GM18517 (cell line): ENCODE results near the gene HIP1.
"Not testable (repeated sequence)": the region's sequence is repeated elsewhere in the genome, so short reads cannot be mapped to it uniquely, and the experiment has no call there.

ENCODE experiments used
- ATAC-seq: cut with Tn5 transposase; IDR thresholded peaks from one replicate; pipeline ENCODE4 v1.9.1; 2021; ENCODE audit warnings: mild to moderate bottlenecking, moderate library complexity; ENCODE audit not compliant: unreplicated experiment

Gene HIP1

DNA sequence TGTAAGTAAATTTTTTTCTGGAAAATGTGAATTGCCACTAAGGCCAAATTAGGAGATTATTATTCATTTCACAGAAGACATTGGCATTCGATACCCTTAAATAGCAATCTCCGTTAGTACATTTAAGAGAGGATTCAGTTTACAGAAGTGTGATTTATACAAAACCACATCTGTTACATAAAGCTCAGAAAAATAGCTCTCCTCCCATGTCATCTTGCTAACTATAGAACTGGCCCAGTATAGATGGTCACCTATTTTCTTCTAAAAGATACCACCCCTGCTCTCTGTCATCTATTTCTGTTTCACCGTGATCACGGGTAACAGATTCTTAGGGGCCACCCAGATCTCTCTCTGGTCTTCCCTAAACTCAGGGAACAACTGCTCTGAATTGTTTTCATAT is 119.1 kb downstream of the HIP1 start:
- no peak for ATAC-seq

DNA sequence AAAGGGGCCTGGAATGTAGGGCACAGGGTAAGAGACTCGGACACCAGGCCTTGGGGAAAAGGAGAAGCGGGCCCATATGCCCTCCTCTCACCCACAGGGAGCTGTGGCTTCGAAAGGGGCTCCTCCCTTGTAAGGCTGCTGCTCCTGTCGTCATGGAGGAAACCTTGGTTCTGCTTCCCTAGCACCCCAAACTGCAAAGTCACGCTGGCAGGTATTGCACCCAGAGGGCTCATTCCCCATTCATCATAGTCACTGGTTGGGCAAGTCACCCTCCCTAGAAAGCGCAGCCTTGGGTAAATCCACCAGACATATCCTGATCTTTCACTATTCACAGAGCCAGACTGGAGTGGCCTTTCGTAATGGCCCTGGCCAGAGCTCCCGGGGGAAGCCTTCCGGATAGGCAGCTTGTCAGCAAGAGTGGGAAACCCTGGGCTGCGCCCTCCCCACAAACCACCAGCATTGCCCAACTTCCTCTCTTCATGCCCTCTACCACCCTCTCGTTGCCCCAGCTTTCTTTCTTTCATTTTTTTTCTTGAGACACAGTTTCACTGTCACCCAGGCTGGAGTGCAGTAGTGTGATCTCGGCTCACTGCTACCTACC is 121.0 kb downstream of the HIP1 start:
- ATAC-seq, result peak; percentile 58

DNA sequence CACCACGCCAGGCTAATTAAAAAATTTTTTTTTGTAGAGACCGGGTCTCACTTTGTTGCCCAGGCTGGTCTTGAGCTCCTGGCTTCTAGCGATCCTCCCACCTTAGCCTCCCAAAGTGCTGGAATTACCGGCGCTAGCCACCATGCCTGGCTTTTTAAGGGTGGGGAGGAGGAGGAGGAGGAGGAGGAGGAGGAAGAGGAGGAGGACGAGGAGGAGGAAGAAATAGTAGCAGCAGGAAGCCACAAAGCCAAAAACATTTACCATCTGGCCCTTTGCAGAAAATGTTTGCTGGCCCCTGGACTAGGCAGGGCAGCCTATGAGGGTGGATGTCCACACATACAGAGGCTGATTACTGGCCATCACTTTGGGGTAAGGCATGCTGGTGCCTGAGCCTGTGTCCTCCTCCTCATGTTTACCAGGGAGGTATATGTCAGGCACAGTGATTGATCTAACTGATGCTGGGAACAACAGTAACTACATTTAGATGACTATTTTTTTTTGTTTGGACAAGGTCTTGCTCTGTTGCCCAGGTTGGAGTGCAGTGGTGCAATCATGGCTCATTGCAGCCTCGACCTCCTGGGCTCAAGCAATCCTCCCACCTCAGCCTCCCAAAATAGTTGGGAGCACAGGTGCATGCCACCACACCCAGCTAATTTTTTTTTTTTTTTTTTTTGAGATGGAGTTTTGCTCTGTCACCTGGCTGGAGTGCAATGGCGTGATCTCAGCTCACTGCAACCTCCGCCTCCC is 122.1 kb downstream of the HIP1 start:
- no peak for ATAC-seq

DNA sequence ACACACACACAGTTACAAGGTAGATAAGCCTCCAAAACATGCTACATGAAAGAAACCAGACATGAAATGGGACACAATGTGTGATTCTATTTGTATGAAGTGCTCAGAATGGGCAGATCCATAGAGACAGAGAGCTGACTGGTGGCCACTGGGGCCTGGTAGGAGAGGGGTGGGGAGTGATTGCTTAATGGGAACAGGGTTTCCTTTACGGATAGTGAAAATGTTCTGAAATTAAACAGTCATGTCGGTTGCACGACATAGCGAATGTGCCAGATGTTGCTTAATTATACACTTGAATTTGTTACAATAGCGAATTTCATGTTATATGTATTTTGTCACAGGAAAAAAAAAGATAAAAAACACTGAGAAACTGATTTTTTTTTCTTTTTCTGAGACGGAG is 124.3 kb downstream of the HIP1 start:
- no peak for ATAC-seq

DNA sequence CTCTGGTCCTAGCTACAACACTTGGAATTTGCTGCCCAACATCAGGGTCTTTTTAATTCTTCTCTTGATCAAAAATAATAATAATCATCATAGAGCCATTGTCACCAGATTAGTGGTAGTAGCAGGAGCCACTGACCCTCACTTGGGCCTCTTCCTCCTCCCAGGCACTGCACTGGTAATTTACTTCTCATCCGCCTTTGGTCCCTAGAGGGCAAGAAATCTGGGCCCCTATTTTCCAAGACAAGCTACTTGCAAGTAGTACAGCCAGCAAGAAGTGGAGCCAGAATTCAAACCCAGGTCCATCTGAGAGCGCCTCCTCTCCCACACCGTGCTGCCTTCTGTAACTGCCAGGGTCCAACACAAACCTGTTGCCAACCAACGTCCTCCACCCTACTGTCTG is 125.4 kb downstream of the HIP1 start:
- no peak for ATAC-seq

DNA sequence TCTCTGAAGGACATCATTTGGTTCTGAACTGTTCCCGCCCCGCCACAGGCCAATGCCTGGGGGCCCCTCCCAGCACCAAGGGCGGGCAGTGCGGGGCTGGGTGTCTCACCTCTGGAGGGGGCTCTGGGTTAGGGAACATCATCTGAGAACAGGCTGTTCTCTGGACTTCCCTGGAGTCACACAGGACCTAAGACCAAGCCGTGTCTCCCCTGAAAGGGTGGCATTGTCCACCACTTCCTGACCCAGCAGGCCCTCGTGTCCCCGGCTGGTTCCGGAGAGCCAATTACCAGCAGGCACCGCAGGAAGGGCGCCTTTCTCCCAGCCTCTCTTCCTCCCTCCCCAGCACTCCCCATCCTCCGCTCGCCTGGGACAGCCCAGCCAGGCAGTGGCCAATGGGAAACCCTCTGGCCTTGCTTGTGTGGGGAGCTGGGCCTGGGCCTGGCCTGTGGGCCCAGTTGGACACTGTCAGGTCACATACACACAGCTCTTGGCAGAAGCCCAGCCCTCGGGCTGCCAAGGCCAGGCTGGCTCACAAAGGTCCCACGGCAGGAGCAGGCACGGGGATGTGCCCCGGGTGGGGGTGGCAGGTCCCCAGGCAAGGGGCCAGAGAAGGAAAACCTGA is 127.1 kb downstream of the HIP1 start:
- no peak for ATAC-seq

DNA sequence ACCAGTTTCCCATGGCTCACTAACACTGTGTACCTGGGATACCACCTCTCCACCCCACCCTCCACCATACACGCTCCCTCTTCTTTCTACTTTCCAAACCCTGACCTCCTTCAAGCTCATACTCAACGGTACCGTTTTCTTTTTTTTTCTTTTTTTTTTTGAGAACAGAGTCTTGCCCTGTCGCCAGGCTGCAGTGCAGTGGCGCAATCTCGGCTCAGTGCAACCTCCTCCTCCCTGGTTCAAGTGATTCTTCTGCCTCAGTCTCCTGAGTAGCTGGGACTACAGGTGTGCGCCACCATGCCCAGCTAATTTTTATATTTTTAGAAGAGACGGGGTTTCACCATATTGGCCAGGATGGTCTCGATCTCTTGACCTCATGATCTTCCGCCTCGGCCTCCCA is 129.3 kb downstream of the HIP1 start:
- not testable (repeated sequence) for ATAC-seq

DNA sequence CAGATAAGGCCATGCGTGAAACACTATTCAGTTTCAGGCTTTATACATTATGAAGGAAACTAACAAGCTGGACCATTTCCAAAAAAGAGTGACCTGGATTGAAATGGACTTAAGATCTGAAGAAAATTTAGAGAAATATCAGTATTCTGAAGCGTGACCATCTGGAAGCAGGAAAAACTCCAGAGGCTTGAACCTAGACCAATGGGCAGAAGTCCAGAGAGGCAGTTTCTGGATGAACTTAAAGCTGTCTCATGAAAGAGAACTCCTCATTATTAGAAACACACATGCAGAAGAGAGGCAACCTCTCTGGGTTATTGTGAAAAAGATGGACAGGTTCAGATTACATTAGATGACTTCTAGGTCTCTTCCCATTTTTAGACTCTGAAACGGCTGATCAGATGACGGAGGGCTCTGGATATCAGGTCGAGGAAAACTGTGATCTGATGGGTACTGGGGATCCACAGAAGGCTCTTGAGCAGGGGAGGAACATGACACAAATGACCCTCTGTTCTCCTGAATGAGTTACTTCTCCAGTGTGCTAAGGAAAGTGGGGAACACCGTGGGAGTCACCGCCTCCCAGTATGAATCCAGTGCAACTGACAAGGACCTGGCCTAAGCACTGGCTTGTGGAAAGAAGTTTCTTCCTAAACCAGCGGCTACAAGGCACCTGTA is 130.2 kb downstream of the HIP1 start:
- ATAC-seq, result no peak

DNA sequence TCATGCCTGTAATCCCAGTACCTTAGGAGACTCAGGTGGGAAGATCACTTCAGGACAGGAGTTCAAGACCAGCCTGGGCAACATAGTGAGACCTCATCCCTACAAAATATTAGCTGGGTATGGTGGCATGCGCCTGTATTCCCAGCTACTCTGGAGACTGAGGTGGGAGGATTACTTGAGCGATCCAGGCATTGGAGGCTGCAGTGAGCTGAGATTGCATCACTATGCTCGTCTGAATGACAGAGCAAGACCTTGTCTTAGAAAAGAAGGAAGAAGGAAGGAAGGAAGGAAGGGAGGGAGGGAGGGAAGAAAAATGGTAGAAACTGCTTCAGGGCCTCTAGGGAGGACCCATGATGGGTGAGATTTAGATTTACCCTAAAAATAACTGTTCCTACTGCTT is 134.3 kb downstream of the HIP1 start:
- no peak for ATAC-seq

DNA sequence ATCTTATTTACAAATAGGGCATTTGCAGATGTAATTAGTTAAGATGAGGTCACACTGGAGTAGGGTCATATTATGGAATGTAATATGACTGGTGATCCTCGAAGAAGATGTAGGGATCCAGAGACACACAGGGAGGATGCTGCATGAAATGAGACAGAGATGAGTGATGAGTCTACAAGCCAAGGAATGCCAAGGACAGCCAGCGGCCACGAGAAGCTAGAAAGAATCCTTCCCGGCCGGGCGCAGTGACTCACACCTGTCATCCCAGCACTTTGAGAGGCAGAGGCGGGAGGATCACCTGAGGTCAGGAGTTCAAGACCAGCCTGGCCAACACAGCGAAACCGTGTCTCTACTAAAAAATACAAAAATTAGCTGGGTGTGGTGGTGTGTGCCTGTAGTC is 135.9 kb downstream of the HIP1 start:
- not testable (repeated sequence) for ATAC-seq

DNA sequence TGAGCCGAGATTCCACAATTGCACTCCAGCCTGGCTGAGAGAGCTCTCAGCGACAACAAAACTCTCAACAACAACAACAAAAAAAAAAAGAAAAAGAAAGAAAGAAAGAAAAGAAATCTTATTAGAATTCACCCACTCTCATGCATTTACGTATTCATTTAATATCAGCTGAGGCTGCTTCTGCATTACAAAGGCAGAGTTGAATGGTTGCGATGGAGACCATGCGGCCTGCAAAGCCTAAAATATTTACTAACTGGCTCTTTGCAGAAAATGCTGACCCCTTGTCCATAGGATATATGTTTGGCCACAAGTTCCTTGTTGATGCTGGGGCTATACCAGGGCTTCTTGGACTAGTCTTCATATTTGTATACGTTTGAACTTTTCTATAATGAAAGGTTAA is 137.2 kb downstream of the HIP1 start:
- ATAC-seq, result no peak

DNA sequence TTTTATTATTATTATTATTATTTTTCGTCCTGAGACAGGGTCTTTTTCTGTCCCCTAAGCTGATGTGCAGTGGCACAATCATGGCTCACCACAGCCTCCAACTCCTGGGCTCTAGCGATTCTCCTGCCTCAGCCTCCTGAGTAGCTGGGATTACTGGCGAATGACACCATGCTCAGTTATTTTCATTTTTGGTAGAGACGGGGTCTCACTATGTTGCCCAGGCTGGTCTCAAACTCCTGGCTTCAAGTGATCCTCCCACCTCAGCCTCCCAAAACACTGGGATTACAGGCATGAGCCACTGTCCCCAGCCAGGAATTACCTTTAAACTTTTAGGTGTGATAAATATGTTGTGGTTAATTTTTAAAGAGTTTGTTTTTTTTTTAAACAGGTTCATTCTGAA is 138.0 kb downstream of the HIP1 start:
- ATAC-seq, result not testable (repeated sequence)

DNA sequence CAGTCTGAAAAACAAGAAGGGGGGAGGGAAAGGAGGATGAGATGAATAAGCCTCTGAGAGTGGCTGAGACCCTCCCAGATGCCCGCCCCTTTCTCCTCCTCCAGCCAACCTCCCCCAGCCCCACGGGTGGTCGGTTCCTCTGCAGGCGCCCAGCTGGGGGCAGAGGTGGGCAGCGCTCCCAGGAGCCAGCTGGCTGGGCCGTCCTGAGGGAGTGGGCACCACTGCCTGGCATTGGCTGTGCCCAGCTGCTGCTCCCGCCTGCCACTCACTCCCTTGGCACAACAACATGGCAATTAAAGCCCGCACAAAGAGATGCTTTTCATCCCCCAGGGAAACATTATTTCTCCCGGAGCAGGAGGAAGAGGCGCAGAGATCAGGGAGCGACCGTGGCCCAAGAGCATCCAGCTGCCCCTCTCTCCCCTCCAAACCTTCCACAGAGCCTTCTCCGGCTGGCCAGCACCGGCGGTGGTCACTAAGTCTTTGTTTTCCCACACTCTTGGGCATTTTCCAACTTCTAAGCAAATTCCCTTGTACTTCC is 139.4 kb downstream of the HIP1 start:
- no peak for ATAC-seq

DNA sequence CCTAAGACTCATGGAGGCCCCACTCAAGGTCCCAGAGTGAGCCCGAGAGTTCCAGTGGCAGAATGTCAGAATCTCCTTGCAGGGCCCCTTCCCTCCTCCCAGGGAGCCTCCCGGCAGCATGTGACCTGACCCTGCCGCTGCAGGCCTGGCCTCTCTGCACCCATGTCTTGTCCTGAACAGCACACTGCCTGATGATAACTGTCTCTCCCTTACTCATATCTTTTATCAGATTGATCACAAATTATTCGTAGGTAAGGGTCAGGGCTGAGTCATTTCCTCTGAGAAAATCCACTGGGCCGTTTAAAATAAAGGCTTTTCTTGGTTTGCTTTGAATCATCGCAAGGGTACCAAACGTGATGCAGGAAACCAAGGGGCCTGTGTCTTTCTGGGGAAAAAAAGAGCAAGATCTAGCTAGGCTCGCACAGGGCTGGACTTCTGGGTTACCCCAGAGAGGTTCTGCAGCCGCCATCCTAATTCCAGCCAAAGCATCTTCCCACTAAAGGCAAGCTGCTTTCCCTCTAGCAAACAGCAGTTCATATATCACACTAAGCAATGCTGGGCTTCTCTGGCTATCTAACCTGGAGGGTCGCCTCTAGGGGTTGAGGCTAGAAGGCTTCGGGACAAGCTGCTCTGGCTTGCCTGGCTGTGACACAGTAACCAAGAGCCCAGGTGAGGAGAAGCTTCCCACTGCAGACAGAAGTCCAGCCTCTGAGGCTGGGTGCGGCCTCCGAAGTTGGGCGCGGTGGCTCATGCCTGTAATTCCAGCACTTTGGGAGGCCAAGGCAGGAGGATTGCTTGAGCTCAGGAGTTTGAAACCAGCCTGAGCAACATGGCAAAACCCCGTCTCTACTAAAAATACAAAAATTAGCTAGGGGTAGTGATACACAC is 141.8 kb downstream of the HIP1 start:
- no peak for ATAC-seq

DNA sequence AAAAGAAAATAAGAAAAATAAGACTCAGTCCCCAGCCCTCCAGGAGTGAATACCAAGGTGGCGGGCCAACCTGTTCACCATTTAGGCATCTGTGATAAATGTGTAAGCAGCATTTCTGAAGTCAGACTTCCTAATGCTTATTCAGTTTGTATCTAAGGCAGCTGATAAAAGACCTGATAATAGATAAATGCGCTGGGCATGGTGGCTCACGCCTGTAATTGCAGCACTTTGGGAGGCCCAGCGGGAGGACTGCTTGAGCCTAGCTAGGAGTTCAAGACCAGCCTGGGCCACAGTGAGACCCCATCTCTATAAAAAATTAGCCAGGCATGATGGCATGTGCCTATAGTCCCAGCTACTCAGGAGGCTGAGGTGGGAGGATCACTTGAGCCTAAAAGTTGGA is 143.0 kb downstream of the HIP1 start:
- no peak for ATAC-seq

DNA sequence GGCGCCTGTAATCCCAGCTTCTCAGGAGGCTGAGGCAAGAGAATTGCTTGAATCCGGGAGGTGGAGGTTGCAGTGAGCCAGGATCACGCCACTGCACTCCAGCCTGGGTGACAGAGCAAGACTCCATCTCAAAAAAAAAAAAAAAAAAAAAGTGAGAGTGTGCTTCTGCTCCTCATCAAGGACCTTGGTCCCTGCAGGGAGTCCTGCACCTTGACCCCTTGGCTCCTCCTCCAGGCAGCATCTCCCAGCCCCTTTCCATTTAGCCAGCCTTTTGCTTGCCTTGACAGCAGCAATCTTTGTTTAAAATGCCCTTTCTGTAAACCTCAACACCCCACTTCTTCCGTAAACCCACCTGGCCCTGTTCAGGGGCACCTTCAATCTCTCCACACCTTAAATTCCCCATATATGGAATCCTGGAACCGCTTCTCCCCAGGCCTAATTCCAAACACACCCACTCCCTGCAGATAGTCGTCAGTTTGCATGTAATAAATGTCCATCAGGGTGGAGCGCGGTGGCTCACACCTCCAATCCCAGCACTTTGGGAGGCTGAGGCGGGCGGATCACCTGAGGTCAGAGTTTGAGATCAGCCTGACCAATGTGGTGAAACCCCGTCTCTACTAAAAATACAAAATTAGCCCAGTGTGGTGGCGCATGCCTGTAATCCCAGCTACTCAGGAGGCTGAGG is 145.1 kb downstream of the HIP1 start:
- not testable (repeated sequence) for ATAC-seq

DNA sequence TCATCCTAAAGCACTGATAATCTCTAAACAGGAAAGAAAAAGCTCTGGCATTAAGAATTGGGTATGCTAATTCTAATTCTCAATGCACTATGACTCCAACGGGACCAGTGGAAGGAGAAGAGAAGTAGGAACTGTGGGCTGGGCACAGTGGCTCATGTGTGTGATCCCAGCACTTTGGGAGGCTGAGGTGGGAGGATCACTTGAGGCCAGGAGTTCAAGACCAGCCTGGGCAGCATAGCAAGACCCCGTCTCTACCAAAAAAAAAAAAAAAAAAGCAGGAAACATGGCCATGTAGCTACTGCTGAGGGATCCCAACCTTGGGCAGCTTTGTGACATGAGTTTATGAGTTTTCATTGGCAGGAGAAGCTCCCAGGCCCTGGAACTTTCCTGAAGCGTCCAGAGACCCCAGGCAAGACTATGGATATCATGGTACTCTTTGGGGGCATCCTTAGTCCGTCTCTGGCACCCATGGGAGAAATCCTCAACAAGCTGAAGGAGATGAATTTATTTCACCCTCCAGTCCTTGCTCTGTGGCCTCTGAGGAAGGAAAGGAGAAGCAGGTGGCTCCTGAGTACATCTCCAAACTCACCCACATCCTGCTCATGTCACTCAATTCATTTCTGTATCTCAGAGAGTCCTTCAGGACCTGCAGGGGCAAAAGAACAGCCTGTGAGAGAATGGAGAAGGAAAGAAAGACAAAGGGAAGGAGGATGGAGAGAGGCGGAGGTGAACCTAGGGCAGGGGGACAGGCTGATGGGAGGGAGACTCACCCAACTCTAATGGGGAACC is 147.1 kb downstream of the HIP1 start:
- no peak for ATAC-seq

DNA sequence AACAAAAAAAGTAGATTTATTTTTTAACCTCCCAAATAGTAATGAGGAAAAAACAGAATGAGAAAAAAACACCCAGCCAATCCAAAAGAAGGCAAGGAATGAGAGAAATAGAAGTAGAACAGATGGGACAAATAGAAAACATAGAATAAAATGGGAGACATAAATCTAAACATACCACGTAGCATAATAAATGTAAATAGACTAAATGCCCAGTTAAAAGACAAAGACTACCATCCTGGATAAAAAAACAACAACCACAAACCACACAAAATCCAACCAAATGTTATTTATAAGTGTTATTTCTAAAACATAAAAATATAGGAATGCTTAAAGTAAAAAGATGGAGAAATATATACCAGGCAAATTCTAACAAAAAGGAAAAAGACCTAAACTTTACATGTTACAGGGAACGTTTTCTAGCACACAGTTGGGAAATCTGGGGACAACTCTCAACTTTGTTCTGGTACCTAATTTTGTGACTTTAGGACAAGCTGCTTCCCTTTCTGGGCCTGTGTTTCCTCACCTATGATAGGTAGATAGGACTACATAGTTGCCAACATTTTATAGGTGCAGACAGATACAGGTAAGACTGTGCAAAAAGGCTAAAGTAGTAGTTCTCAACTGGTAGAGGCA is 148.3 kb downstream of the HIP1 start:
- no peak for ATAC-seq

DNA sequence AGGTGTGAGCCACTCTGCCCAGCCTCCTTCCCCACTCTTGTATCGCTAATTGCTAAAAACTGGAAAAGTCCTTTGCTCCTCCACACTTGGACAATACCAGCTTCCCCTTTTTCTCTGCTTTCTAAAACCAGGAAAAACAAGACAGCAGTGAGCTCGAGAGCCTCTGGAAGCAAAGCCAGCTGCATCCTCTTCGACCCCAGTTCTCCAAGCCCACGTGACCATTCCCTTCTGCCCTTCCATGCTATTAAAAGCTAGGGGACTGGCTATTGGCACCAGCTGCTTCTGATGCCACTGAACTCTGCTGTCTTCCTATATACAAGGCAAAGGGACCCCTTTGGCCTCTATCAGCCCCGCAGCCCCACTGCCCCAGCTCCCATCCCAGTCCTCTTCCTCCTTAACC is 154.4 kb downstream of the HIP1 start:
- no peak for ATAC-seq
